PFSK-1 (cell line): ENCODE measurements around the gene SLC25A45.
A peak's percentile ranks its signal among the peaks of the same experiment; 100 is the strongest.

Experiments
- FOXP2 ChIP-seq: optimal IDR thresholded peaks from 2 replicates; pipeline ENCODE3; 2011; ENCODE audit warnings: borderline replicate concordance, control low read depth, inconsistent platforms; ENCODE audit not compliant: insufficient read depth; ENCODE audit errors: extremely low read length, extremely low read depth
- POLR2AphosphoS5 ChIP-seq: IDR thresholded peaks from 2 replicates; pipeline ENCODE4 v1.6.1; 2012; ENCODE audit warnings: low read depth, mild to moderate bottlenecking, control low read depth, low read length, moderate library complexity
- REST ChIP-seq, 2 experiments: IDR thresholded peaks; 2 replicates each; pipeline versions ENCODE4 v1.6.1 to v1.8.0; 2011 to 2012; ENCODE audit warnings: low read depth in 2 of 2, low read length in 2 of 2, control low read depth in 1 of 2, inconsistent platforms in 1 of 2, mild to moderate bottlenecking in 1 of 2, moderate library complexity in 1 of 2; ENCODE audit not compliant: insufficient read depth in 1 of 2
- SIN3A ChIP-seq: IDR thresholded peaks from 2 replicates; pipeline ENCODE4 v1.6.1; 2012; ENCODE audit warnings: mild to moderate bottlenecking, low read length, moderate library complexity, borderline replicate concordance; ENCODE audit not compliant: insufficient read depth
- TAF1 ChIP-seq: IDR thresholded peaks from 2 replicates; pipeline ENCODE4 v1.6.1; 2012; ENCODE audit warnings: low read length, control low read depth, borderline replicate concordance; ENCODE audit not compliant: insufficient read depth

SLC25A45 gene

GRCh38 chr11:65382804-65383368 is 440 bp upstream of the SLC25A45 start:
- TF ChIP-seq SIN3A (no peak), FOXP2 (peak; percentile 20), POLR2AphosphoS5 (0 out of 2 replicates have a peak, but pooled peaks have one; percentile 76)

GRCh38 chr11:65381716-65382032 is 772 bp downstream of the SLC25A45 start:
- TF ChIP-seq TAF1: no peak

- no peak for TF ChIP-seq REST (IDR thresholded peaks at IDR 0.05; ENCODE audit: insufficient read depth in 1 of 2, low read depth in 2 of 2, low read length in 2 of 2)
- no peak for TF ChIP-seq POLR2AphosphoS5
- no peak for TF ChIP-seq SIN3A
- no peak for TF ChIP-seq FOXP2
- TF ChIP-seq TAF1: no peak
Observed at GRCh38 chr11:65380460-65381119, 1.9 kb downstream of the SLC25A45 start.

- TF ChIP-seq FOXP2: no peak
- no peak for TF ChIP-seq SIN3A
- TF ChIP-seq REST (IDR thresholded peaks at IDR 0.05; ENCODE audit: insufficient read depth in 1 of 2, low read depth in 2 of 2, low read length in 2 of 2): no peak
- TF ChIP-seq POLR2AphosphoS5: no peak
- TF ChIP-seq TAF1: no peak
Observed at GRCh38 chr11:65379698-65380459, 2.6 kb downstream of the SLC25A45 start.

- TF ChIP-seq REST (IDR thresholded peaks at IDR 0.05; ENCODE audit: insufficient read depth in 1 of 2, low read depth in 2 of 2, low read length in 2 of 2): no peak
- no peak for TF ChIP-seq FOXP2
- no peak for TF ChIP-seq SIN3A
- no peak for TF ChIP-seq POLR2AphosphoS5
- no peak for TF ChIP-seq TAF1
Observed at GRCh38 chr11:65378928-65379638, 3.4 kb downstream of the SLC25A45 start.
